DMS 273 (cell line): ENCODE results near the gene NCKIPSD.
A peak's percentile ranks its signal among the peaks of the same experiment; 100 is the strongest.
"Not testable (repeated sequence)": the region's sequence is repeated elsewhere in the genome, so short reads cannot be mapped to it uniquely, and the experiment has no call there.

Experiments
- DNase-seq: peaks from one replicate; lab custom pipeline; 2025; ENCODE audit not compliant: unreplicated experiment; lab: John Stamatoyannopoulos, UW

Gene NCKIPSD

GRCh38 chr3:48685603-48686511 lies at the start of gene NCKIPSD:
TSS of gene NCKIPSD (minus strand) at chr3:48685915. CDS start at chr3:48685807, 108 bp downstream.
- DNase-seq = peak; percentile 93

- DNase-seq = not testable (repeated sequence)
Observed at GRCh38 chr3:48735075-48735767, 49.5 kb upstream of the NCKIPSD start.

- not testable (repeated sequence) for DNase-seq
Observed at GRCh38 chr3:48734541-48734940, 48.8 kb upstream of the NCKIPSD start.

GRCh38 chr3:48733752-48734518 lies 48.2 kb upstream of the NCKIPSD start:
- not testable (repeated sequence) for DNase-seq

GRCh38 chr3:48727511-48727910 lies 41.8 kb upstream of the NCKIPSD start:
- no peak for DNase-seq

- not testable (repeated sequence) for DNase-seq
Observed at GRCh38 chr3:48725185-48725855, 39.6 kb upstream of the NCKIPSD start.

GRCh38 chr3:48723725-48724124 lies 38.0 kb upstream of the NCKIPSD start:
- DNase-seq = no peak

- DNase-seq = not testable (repeated sequence)
Observed at GRCh38 chr3:48723293-48723692, 37.6 kb upstream of the NCKIPSD start.

- peak; percentile 98 for DNase-seq
Observed at GRCh38 chr3:48716982-48717746, 31.4 kb upstream of the NCKIPSD start, which contains the start of gene IP6K2. TSS of gene IP6K2 (minus strand) at chr3:48717221. CDS start at chr3:48695291, 21,930 bp downstream.

GRCh38 chr3:48716508-48716981 lies 30.8 kb upstream of the NCKIPSD start:
- DNase-seq = peak; percentile 45

- DNase-seq = no peak
Observed at GRCh38 chr3:48715174-48715800, 29.6 kb upstream of the NCKIPSD start.

GRCh38 chr3:48711727-48712126 lies 26.0 kb upstream of the NCKIPSD start:
- DNase-seq = no peak

- DNase-seq = no peak
Observed at GRCh38 chr3:48709051-48709461, 23.3 kb upstream of the NCKIPSD start.

- DNase-seq = no peak
Observed at GRCh38 chr3:48708481-48708889, 22.8 kb upstream of the NCKIPSD start.

- DNase-seq = no peak
Observed at GRCh38 chr3:48707157-48707556, 21.4 kb upstream of the NCKIPSD start.

- DNase-seq = no peak
Observed at GRCh38 chr3:48702320-48702920, 16.7 kb upstream of the NCKIPSD start.

GRCh38 chr3:48700731-48701405 lies 15.2 kb upstream of the NCKIPSD start:
- DNase-seq = no peak

- no peak for DNase-seq
Observed at GRCh38 chr3:48698891-48699290, 13.2 kb upstream of the NCKIPSD start.
